Calu3 (cell line): ENCODE results near the gene HFM1. TPM values are rescaled to one million over a fixed set of nuclear protein-coding genes. Genes with fewer than 3 reads are reported as not detected.

Source experiments
- BruUV-seq: library from RNA; stranded (reverse); fragments of 400-500 nt; replicated peaks from 2 replicates; lab custom pipeline; 2021; lab: Mats Ljungman, UMichigan
- CTCF ChIA-PET: fragments of 300-600 bp; sonication (Branson Sonifier 250); formaldehyde crosslinking; loops from one replicate; lab custom pipeline; 2022; ENCODE audit warnings: antibody characterized with exemption; lab: Charles Lee
- DNase-seq: peaks from one replicate; pipeline ENCODE4 v3.0.0; 2022
- H3K27ac Mint-ChIP-seq: one replicate; pipeline ENCODE4 v1.8.0; 2022; ENCODE audit warnings: mixed read lengths; ENCODE audit not compliant: unreplicated experiment
- H3K27me3 Mint-ChIP-seq: one replicate; pipeline ENCODE4 v1.8.0; 2022; ENCODE audit warnings: mixed read lengths; ENCODE audit not compliant: unreplicated experiment
- H3K36me3 Mint-ChIP-seq: one replicate; pipeline ENCODE4 v1.8.0; 2022; ENCODE audit warnings: mild to moderate bottlenecking, moderate library complexity, mixed read lengths; ENCODE audit not compliant: insufficient read depth, unreplicated experiment
- H3K4me1 Mint-ChIP-seq: one replicate; pipeline ENCODE4 v1.8.0; 2022; ENCODE audit warnings: mild to moderate bottlenecking, low read depth, mixed read lengths; ENCODE audit not compliant: unreplicated experiment
- H3K4me3 Mint-ChIP-seq: one replicate; pipeline ENCODE4 v1.8.0; 2022; ENCODE audit warnings: mild to moderate bottlenecking, low read depth, moderate library complexity, mixed read lengths; ENCODE audit not compliant: unreplicated experiment
- H3K9me3 Mint-ChIP-seq: one replicate; pipeline ENCODE4 v1.8.0; 2022; ENCODE audit warnings: low read depth, mixed read lengths; ENCODE audit not compliant: unreplicated experiment
- CTCF ChIP-seq: fragments of 200-600 bp; IDR thresholded peaks from one replicate; pipeline ENCODE4 v1.8.0; 2022; ENCODE audit warnings: antibody characterized with exemption; ENCODE audit not compliant: unreplicated experiment
- intact Hi-C: fragments of 100-400 bp; cut with micrococcal nuclease; formaldehyde crosslinking; loops from one replicate; pipeline ENCODE4 v1.10.0; 2022; ENCODE audit not compliant: unreplicated experiment
- total RNA-seq: library from RNA; stranded (reverse); gene quantifications from 2 replicates; pipeline ENCODE4 v1.2.3, GENCODE V29; 2022

HFM1 gene
- total RNA-seq, 1 experiment from 2014 or later: not detected

DNA sequence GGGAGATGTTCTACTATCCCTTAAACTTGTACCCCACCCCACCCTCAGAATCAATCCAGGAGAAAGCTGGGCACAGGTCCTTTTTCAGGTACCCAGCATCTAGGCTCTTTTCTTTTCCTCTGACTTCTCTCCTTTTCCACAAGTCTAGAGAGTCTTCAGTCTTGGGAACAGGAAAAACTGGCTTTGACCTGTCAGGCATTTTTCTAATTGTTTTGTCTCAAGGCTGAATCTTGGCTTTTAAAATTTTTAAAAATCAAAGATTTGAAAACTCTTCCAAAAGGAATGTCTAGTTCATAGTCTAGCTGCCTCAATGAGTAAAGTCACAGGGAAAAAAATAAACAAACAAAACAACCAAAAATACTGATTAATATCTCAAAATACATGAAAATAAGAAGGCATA lies 161.5 kb downstream of the HFM1 start:
- H3K36me3 Mint-ChIP-seq: no peaks in the 10 kb centered on the region
- no TSS peak for BruUV-seq
- DNase-seq: no peak
- intact Hi-C loops: no loop called here
- H3K27ac Mint-ChIP-seq: no peak overlapping the region
- no peaks in the 10 kb centered on the region for H3K4me1 Mint-ChIP-seq
- CTCF ChIA-PET: no interaction called here
- no peaks in the 10 kb centered on the region for H3K9me3 Mint-ChIP-seq
- no peak for TF ChIP-seq CTCF
- no peak overlapping the region for H3K4me3 Mint-ChIP-seq
- H3K27me3 Mint-ChIP-seq: no peaks in the 10 kb centered on the region

GRCh38 chr1:91234181-91234580 lies 170.5 kb downstream of the HFM1 start:
- intact Hi-C loops: no loop called here
- Mint-ChIP-seq H3K4me1 (no peaks in the 10 kb centered on the region), H3K27ac (no peak overlapping the region), H3K27me3 (no peaks in the 10 kb centered on the region), H3K36me3 (no peaks in the 10 kb centered on the region), H3K9me3 (no peaks in the 10 kb centered on the region), H3K4me3 (no peak overlapping the region)
- no peak for TF ChIP-seq CTCF
- BruUV-seq: no TSS peak
- DNase-seq: no peak
- CTCF ChIA-PET: interaction anchor here (0.6 kb wide), 1 partner anchor 62 kb away, joined by 3 read pairs; no protein-coding TSS in a partner anchor

GRCh38 chr1:91226741-91227140 lies 177.9 kb downstream of the HFM1 start:
- H3K27ac Mint-ChIP-seq: no peak overlapping the region
- no peaks in the 10 kb centered on the region for H3K9me3 Mint-ChIP-seq
- no peaks in the 10 kb centered on the region for H3K4me1 Mint-ChIP-seq
- intact Hi-C loops: no loop called here
- no peak overlapping the region for H3K4me3 Mint-ChIP-seq
- DNase-seq: no peak
- CTCF ChIA-PET: no interaction called here
- H3K36me3 Mint-ChIP-seq: no peaks in the 10 kb centered on the region
- no peaks in the 10 kb centered on the region for H3K27me3 Mint-ChIP-seq
- no TSS peak for BruUV-seq
- no peak for TF ChIP-seq CTCF

DNA sequence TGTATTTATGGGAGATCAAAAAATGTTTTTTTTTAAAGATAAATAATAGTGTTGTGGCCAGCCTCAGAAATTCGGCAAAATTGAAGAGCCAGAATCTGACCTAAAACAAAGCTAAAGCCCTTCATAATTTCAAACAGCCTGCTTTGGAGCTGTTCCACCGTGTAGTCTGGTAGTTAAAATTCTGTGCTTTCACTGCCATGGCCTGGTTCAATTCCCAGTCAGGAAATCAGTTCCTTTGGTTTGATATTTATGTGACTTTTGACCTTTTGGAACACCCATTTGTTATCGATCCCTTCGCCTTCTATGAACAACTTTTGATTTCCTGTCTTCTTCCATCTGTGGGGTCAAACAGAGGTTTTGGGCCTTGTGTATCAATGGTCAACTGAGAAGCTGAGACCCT lies 179.8 kb downstream of the HFM1 start:
- H3K4me1 Mint-ChIP-seq: no peaks in the 10 kb centered on the region
- no peaks in the 10 kb centered on the region for H3K36me3 Mint-ChIP-seq
- no peak for DNase-seq
- peaks cover 5% of the 10 kb centered on the region for H3K9me3 Mint-ChIP-seq
- H3K27ac Mint-ChIP-seq: no peak overlapping the region
- no peak for TF ChIP-seq CTCF
- CTCF ChIA-PET: no interaction called here
- intact Hi-C loops: no loop called here
- BruUV-seq: no TSS peak
- no peak overlapping the region for H3K4me3 Mint-ChIP-seq
- no peaks in the 10 kb centered on the region for H3K27me3 Mint-ChIP-seq
